Middle frontal gyrus (tissue), 1 donor: ENCODE data around the gene LUM.
"Not testable (repeated sequence)": the region's sequence is repeated elsewhere in the genome, so short reads cannot be mapped to it uniquely, and the experiment has no call there.

Experiments used
- DNase-seq: peaks from one replicate; pipeline ENCODE4 v3.0.0-alpha.2; 2015; ENCODE audit warnings: low spot score; ENCODE audit errors: extremely low spot score

The LUM gene

DNA sequence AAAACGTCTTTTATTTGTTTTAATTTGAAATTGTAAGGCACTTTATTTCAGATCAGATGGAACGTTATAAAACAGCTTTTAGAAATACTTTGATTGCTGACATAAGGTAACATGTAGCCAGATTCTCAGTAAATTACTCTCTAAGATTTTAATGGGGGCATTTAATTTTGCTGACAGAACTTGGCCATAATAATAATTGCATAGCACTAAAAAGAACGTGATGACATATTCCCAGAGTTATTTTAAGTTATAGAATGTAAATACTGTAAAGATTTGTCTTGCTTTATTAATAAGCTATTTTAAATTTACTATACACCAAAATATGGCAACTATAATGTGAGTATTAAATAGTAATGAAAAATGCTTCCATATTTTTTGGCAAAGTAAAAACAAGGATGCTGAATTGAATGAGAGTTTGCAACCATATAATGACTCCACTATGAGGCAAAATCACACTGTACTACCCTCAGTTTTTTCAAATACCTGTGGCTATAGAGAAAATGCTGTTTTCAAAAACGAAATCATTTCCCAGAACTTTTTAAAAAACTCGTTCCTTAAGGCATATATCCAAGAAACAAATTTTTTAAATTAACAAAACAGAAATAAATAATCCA is 876 bp downstream of the LUM start:
- DNase-seq = no peak

DNA sequence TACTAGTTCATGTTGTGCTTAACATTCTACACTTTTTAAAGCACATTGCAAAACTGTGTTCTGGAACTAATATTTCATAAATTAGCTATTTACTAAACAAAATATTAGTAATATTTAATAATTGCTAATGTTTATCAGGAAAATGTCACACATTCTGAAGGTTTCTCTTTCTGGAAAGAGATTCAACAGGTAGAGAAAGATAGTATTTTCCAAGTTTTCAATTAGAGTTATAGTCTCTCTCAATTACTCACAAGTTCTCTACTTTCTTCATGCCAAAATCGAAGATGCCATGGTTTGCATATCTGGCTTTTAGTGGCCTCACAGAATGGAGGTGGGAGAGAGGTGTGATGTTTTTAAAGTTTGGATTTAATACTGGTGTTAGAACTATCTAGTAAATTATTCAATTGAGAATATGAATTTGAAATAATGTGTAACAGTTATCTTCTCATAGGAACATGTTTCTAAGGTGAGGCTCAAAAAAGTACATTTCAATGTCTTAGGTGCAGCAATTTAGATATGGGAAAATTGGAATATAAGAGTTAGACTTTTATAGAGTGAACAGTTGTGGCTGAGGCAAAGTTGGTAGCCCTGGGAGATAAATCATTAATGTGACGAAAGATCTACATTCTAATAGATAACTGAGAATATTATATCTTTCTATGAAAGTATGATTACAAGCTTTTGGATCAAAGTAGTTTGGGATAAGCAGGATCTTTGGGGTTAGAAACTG is 1.5 kb downstream of the LUM start:
- DNase-seq = no peak

DNA sequence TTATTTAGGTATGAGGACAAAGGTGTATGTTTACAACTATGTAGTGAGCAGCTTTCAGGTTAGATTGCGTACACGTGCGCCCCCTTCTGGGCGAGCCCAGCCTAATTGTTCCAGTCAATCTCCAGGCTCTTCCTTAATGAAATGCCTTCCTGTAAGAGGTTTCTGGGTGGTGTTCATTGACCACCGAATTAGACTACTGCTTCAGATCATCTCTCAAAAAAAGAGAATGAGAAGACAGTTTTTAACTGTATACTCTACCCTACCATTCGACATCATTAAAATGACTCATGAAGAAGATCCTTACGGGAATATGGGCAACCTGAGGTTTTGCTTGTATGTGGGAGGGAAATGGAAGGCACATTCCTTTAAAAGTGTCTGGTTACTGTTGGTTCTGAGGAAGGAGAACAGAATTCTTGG is 2.1 kb downstream of the LUM start:
- no peak for DNase-seq

- DNase-seq = no peak
Observed at GRCh38 chr12:91108196-91108755, 3.0 kb downstream of the LUM start.

DNA sequence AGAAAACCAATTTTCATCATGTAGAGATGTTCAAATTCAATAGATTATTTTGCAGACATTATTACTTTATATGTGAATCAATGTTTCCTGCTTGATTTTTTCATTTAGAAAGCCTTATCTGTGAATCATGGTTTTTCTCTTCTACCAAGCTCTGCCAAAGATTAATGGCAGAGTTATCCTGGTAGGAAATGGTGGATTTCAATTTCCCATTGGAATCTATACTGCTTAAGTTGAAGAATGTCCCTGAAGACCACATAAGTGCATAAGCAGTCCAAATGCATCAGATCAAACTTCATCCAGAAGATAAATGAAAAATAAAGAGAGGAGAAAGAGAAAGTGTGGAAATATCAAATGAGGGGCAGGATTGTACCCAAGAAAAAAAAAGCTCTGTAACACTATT is 5.0 kb downstream of the LUM start:
- no peak for DNase-seq

- DNase-seq = no peak
Observed at GRCh38 chr12:91105807-91106206, 5.5 kb downstream of the LUM start.

DNA sequence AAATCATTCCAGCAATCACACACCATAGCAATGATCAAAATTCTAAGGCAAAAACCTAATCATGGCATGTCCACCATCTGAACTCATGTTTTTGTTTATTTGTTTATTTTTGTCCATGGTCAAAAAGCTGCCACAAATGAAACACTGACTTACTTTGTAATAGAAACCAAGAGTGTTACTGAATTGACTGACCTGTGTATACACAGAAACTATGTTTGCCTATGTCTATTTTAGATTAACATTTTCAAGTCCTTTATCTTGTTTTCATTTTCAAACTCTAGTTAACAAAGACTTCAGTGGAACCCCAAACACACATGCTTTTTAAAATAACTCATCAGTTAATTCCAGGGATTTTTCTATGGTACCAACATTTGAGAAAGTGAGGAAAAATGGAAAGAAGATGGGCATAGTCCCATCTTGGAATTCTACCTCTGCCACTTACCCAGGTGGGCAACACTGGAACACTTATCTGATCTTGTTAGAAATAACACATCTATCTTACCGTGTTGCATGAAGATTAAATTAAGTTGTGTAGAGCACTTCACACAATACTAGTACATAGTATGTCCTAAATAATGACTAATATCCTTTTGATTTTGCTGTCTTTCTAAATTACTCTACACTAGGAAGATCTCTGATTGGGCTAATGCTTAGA is 6.4 kb downstream of the LUM start:
- no peak for DNase-seq

GRCh38 chr12:91103624-91104023 is 7.7 kb downstream of the LUM start:
- DNase-seq = no peak

DNA sequence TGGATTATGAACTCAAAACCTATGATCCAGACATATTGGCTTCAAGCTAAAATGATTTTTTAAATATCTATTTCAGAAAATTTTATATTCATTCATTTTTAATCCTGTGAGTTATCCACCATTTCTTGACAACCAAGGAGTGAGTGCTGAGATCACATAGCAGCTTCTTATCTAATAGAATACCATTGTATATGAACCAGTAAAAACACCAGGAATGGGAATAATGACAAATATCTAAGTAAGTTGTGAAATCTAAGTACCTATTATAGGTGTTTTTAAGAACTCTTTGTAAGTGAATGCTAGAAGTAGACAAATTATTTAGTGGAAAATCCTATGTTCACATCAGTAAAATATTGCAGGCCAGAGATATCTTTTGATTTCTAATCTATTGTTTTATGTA is 8.2 kb downstream of the LUM start:
- DNase-seq = no peak

GRCh38 chr12:91100906-91101305 is 10.4 kb downstream of the LUM start:
- DNase-seq = no peak

DNA sequence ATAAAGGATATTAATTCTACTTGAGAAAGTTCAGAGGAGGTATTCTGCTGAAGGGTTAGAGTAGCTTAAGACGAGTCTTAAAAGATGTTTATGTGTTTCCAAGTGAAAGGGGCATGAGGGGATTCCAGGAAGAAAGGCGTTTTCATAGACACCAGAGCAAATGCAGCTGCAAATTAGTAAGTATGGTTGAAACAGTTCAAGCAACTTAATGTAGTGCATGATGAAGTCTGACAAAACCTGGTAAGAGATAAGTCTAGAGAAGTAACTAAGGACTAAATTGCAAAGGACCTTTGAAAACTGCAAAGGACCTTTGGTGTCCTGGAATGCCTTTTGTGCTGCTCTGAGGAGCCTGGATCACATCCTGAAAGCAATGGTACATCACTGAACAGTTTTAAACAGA is 11.5 kb downstream of the LUM start:
- DNase-seq = no peak

GRCh38 chr12:91099341-91099740 is 12.0 kb downstream of the LUM start:
- no peak for DNase-seq

DNA sequence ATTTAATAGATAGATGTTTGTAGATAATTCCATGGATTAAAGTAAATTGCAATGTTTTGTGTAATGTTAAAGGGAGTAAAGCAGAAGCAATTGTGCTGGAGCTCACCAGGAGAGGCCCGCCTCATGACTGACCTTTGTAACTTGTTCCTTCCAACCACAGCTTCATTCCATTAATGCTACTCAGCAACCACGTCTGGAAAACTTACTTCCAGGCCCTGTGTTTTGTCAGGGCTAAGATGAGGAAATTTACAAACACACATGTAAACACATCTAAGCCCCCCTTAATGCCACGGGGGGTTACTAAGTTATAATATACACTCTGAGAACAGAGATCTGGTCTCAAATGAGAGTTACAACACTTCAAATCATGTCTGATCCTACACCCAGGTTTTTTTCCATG is 12.4 kb downstream of the LUM start:
- DNase-seq = no peak

DNA sequence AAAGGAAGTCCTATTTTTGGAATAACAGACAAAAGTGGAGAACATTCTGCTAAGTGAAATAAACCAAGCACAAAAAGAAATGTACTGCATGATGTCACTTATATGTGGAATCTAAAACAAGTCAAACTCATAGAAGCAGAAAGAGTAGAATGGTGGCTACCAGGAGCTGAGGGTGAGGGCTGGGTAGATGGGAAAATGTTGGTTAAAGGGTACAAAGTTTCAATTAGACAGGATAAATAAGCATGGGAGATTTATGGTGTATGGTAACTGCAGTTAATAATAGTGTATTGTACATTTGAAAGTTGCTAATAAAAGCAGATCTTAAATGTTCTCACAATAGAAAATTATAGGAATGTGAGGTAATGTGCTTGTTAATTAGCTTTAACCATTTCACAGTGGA is 12.8 kb downstream of the LUM start:
- no peak for DNase-seq

- no peak for DNase-seq
Observed at GRCh38 chr12:91094957-91095356, 16.3 kb downstream of the LUM start.

DNA sequence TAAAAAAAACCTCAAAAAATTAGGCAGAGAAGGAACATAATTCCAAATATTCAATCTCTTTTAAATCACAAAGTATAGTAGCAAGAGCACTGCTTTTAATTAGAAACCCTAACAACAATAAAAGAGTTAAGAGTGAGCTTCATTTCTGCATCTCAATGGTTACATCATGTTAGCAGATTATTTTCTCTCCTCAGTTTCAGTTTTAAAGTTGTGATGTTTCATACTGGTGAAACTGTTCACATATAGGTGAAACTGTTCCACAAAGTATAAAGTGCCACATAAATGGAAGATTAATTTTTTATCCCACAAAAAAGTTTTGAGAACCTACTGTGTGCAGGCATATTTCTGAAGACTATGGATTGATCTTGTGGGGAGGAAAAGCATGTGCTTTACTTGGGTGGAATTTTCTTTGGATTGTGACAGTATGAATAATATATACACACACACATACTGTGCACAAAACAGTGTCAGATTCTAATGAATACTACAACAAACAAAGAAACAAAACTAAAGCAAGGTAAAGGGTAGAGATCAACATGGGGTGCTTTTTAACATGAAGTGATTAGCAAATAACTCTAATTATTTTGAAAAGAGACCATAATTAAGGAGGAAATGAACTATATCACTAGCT is 17.1 kb downstream of the LUM start:
- no peak for DNase-seq

- DNase-seq = no peak
Observed at GRCh38 chr12:91093341-91093740, 18.0 kb downstream of the LUM start.

DNA sequence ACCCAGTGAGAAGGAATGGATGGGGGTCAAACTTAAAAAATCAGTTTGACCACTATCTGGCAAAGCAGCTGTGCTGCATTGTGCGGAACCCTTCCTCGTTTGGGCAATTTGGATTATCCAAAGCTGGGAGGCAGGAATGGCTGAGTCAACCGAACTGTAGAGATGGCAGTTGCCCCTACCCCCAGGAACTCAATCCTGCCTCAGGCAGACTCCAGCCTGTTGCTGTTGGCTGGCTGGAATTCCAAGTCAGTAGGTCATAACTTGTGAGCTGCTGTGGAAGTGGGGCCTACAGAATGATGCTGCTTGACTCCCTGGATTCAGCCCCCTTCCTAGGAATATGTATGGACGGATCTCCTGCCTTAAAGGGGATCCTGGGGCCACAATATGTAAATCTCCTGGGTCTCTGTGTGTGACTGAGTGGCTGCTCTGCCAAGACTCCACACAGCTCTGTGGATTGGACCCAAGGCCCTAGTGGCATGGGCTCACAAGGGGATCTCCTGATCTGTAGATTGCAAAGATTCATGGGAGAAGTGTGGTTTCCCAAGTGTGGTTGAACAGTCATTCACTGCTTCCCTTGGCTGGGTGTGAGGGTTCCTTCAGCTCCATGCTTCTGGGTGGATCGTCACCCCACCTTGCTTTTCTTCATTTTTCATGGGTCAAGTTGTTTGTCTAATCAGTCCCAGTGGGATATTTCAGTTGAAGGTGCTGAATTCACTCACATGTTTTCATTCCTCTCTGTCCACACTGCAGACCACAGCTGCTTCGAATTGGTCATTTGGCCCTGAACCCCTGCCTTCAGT is 19.2 kb downstream of the LUM start:
- DNase-seq = no peak

- not testable (repeated sequence) for DNase-seq
Observed at GRCh38 chr12:91089953-91090352, 21.3 kb downstream of the LUM start.

- DNase-seq = no peak
Observed at GRCh38 chr12:91080041-91080440, 31.3 kb downstream of the LUM start.

GRCh38 chr12:91078501-91078900 is 32.8 kb downstream of the LUM start:
- DNase-seq = no peak
